Measurements from ENCODE around the gene FLNB. TPM values are rescaled to one million over a fixed set of nuclear protein-coding genes. Genes with fewer than 3 reads are reported as not detected.

Gene FLNB
- total RNA-seq, 1 donor from 2014 or later: 34.8 TPM

- no peak for TF ChIP-seq CTCF (IDR thresholded peaks at IDR 0.05; ENCODE audit: borderline replicate concordance)
- peaks cover 27% of the 10 kb centered on the region for H3K4me1 ChIP-seq
Measured at GRCh38 chr3:58027704-58028317, 19.6 kb downstream of the FLNB start.

GRCh38 chr3:58028902-58029301, 20.7 kb downstream of the FLNB start:
- H3K27me3 ChIP-seq (ENCODE audit: low read depth): no peaks in the 10 kb centered on the region
- H3K36me3 ChIP-seq: no peaks in the 10 kb centered on the region
- intact Hi-C loops (cut with micrococcal nuclease): no loop called here
- no peaks in the 10 kb centered on the region for H3K9me3 ChIP-seq (replicated peaks)
- no peak overlapping the region for H3K27ac ChIP-seq (replicated peaks)
- TF ChIP-seq CTCF (IDR thresholded peaks at IDR 0.05; ENCODE audit: borderline replicate concordance): no peak
- H3K4me1 ChIP-seq: peaks cover 23% of the 10 kb centered on the region
- DNase-seq: no peak
- no peak overlapping the region for H3K4me3 ChIP-seq

More at GRCh38 chr3:58027704-58028317, 19.6 kb downstream of the FLNB start:
- H3K27me3 ChIP-seq (ENCODE audit: low read depth): no peaks in the 10 kb centered on the region
- H3K9me3 ChIP-seq (replicated peaks): no peaks in the 10 kb centered on the region
- DNase-seq: no peak
- intact Hi-C loops (cut with micrococcal nuclease): no loop called here
- H3K27ac ChIP-seq (replicated peaks): no peak overlapping the region
- H3K4me3 ChIP-seq: no peak overlapping the region
- H3K36me3 ChIP-seq: no peaks in the 10 kb centered on the region

GRCh38 chr3:58029842-58030584, 21.8 kb downstream of the FLNB start:
- Histone ChIP-seq H3K4me3 (no peak overlapping the region), H3K27ac (replicated peaks) (no peak overlapping the region), H3K4me1 (peaks cover 25% of the 10 kb centered on the region), H3K36me3 (no peaks in the 10 kb centered on the region), H3K9me3 (replicated peaks) (no peaks in the 10 kb centered on the region), H3K27me3 (ENCODE audit: low read depth) (no peaks in the 10 kb centered on the region)
- intact Hi-C loops (cut with micrococcal nuclease): no loop called here
- no peak for DNase-seq
- TF ChIP-seq CTCF (IDR thresholded peaks at IDR 0.05; ENCODE audit: borderline replicate concordance): no peak

GRCh38 chr3:58032186-58032585, 24.0 kb downstream of the FLNB start:
- intact Hi-C loops (cut with micrococcal nuclease): no loop called here
- Histone ChIP-seq H3K27me3 (ENCODE audit: low read depth) (no peaks in the 10 kb centered on the region), H3K27ac (replicated peaks) (no peak overlapping the region), H3K9me3 (replicated peaks) (no peaks in the 10 kb centered on the region), H3K4me3 (no peak overlapping the region), H3K4me1 (peaks cover 26% of the 10 kb centered on the region), H3K36me3 (no peaks in the 10 kb centered on the region)
- no peak for DNase-seq
- no peak for TF ChIP-seq CTCF (IDR thresholded peaks at IDR 0.05; ENCODE audit: borderline replicate concordance)

GRCh38 chr3:58034738-58035523, 26.7 kb downstream of the FLNB start:
- no peak overlapping the region for H3K27ac ChIP-seq (replicated peaks)
- no peaks in the 10 kb centered on the region for H3K27me3 ChIP-seq (ENCODE audit: low read depth)
- no peaks in the 10 kb centered on the region for H3K9me3 ChIP-seq (replicated peaks)
- H3K4me1 ChIP-seq: peaks cover 36% of the 10 kb centered on the region
- intact Hi-C loops (cut with micrococcal nuclease): no loop called here
- no peak for DNase-seq
- no peaks in the 10 kb centered on the region for H3K36me3 ChIP-seq
- no peak overlapping the region for H3K4me3 ChIP-seq
- TF ChIP-seq CTCF (IDR thresholded peaks at IDR 0.05; ENCODE audit: borderline replicate concordance): no peak

Measured in left ventricle myocardium inferior (tissue), 1 donor.